ENCODE data around the gene GPR34.

- no peak for TF ChIP-seq CTCF (IDR thresholded peaks at IDR 0.05)
- no peak for TF ChIP-seq POLR2A (IDR thresholded peaks at IDR 0.05)
Observed at GRCh38 chrX:41722816-41723618, 34.2 kb downstream of the GPR34 start.
